ENCODE data around the gene SLC43A3.

GRCh38 chr11:57370941-57371340, 56.0 kb downstream of the SLC43A3 start:
- TF ChIP-seq EZH2 (IDR thresholded peaks at IDR 0.05; ENCODE audit: insufficient read depth, poor library complexity, severe bottlenecking) = no peak
- no peak for TF ChIP-seq EZH2phosphoT487 (IDR thresholded peaks at IDR 0.05; ENCODE audit: insufficient read depth, low read depth)
